ENCODE measurements around the gene SNRK.

SNRK gene

DNA sequence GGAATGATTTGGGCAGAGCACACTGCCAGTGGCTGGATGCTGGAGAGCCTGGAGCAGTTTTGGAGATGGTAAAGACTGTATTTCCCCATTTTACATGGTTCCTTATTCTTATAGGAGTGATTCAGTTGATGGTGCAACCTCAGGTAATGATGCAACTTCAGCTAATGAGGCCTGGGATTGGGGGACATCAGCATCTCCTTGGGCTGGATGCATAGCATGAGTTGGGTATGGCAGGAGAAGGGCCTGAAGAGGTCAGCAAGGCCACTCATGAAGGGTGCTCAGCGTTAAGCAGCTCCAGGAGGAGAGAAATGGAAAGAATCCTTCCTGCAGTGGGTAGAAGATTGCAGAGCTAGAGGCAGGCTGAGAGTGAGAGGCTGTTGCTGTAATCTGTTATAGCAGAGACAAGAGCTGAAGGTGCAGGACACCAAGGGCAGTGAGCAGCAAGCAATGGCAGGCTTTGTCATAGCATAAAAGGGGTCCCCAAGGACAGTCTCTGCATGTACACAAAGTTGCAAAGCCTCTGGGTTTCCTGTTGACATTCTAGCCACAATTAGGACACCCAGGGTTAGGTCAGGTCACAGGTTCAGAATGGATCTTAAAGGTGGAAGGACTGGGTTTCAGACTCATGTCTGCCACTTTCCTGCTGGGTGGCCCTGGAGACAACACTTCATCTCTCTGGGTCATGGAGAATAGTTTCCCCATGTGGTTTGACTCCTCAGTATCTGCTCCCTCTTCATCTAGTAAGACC is 29.5 kb upstream of the SNRK start:
- DNase-seq (ENCODE audit: low read depth), result no peak
- no peak overlapping the region for H3K4me3 ChIP-seq (ENCODE audit: low read length)
- TF ChIP-seq, protein P1, sequence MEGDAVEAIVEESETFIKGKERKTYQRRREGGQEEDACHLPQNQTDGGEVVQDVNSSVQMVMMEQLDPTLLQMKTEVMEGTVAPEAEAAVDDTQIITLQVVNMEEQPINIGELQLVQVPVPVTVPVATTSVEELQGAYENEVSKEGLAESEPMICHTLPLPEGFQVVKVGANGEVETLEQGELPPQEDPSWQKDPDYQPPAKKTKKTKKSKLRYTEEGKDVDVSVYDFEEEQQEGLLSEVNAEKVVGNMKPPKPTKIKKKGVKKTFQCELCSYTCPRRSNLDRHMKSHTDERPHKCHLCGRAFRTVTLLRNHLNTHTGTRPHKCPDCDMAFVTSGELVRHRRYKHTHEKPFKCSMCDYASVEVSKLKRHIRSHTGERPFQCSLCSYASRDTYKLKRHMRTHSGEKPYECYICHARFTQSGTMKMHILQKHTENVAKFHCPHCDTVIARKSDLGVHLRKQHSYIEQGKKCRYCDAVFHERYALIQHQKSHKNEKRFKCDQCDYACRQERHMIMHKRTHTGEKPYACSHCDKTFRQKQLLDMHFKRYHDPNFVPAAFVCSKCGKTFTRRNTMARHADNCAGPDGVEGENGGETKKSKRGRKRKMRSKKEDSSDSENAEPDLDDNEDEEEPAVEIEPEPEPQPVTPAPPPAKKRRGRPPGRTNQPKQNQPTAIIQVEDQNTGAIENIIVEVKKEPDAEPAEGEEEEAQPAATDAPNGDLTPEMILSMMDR (conservative IDR thresholded peaks at IDR 0.05; ENCODE audit: low read length), result no peak

- no peak for DNase-seq (ENCODE audit: low read depth)
- TF ChIP-seq, protein P1 (conservative IDR thresholded peaks at IDR 0.05; ENCODE audit: low read length), result no peak
- no peak overlapping the region for H3K4me3 ChIP-seq (ENCODE audit: low read length)
These were observed 28.5 kb upstream of the SNRK start for GRCh38 chr3:43257850-43258249.

GRCh38 chr3:43259626-43260025 is 26.7 kb upstream of the SNRK start:
- H3K4me3 ChIP-seq (ENCODE audit: low read length), result no peak overlapping the region
- no peak for DNase-seq (ENCODE audit: low read depth)
- TF ChIP-seq, protein P1 (conservative IDR thresholded peaks at IDR 0.05; ENCODE audit: low read length), result no peak

DNA sequence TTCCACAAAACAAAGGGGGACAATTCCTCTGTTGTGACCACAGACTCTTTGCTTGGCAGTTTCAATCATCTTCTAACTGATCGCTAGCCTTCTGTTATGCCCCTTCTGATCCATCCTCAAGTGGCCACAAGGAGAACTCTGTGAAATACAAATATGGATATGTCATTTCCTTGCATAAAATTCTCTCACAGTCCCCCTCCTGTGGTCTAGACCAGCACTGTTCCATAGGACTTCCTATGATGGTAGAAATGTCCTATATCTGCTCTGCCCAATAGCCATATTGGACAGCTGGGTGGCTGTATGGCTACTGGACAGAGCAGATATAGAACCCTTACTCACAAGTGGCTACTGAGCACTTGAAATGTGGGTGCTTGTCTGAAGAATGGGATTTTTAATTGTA is 25.9 kb upstream of the SNRK start:
- TF ChIP-seq, protein P1 (conservative IDR thresholded peaks at IDR 0.05; ENCODE audit: low read length), result no peak; the same call in 1 of the 2 replicates
- no peak for DNase-seq (ENCODE audit: low read depth)
- no peak overlapping the region for H3K4me3 ChIP-seq (ENCODE audit: low read length)

- H3K4me3 ChIP-seq (ENCODE audit: low read length), result no peak overlapping the region
- DNase-seq (ENCODE audit: low read depth), result no peak
- TF ChIP-seq, protein P1 (conservative IDR thresholded peaks at IDR 0.05; ENCODE audit: low read length), result no peak
These were observed 24.1 kb upstream of the SNRK start for GRCh38 chr3:43262194-43262593.

DNA sequence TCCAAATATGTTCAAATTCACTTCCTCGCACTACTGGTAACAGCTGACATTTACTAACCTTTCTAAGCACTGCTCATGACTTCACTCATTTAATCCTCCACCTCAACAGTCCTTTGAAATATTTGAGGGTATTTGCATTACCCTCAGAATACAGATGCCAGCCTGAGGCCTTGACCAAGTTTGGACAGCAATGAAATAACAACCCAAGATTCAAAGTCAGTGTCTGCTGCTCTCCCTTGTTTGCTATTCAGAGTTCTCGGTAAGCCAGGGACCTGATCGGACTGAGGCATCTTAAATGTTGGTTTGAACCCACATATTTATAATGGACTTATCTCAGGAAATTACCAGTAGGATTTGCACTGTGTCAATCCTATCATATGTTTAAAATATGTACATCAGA is 19.9 kb upstream of the SNRK start:
- TF ChIP-seq, protein P1 (conservative IDR thresholded peaks at IDR 0.05; ENCODE audit: low read length), result no peak
- no peak for DNase-seq (ENCODE audit: low read depth)
- H3K4me3 ChIP-seq (ENCODE audit: low read length), result no peak overlapping the region

GRCh38 chr3:43266995-43267394 is 19.3 kb upstream of the SNRK start:
- TF ChIP-seq, protein P1 (conservative IDR thresholded peaks at IDR 0.05; ENCODE audit: low read length), result no peak
- H3K4me3 ChIP-seq (ENCODE audit: low read length), result no peak overlapping the region
- no peak for DNase-seq (ENCODE audit: low read depth)

All from AG10803 (cell line).